Thymus (tissue), 11 donors: ENCODE results near the gene NTRK3. TPM values are rescaled to one million over a fixed set of nuclear protein-coding genes. Genes with fewer than 3 reads are reported as not detected.

ENCODE experiments used
- DNase-seq, 9 donors: peaks; one replicate each; pipeline ENCODE4 v3.0.0-alpha.2; 2013; ENCODE audit warnings: low spot score in 9 of 9, low read depth in 6 of 9, missing footprints in 1 of 9
- H3K27ac ChIP-seq, 2 donors: one replicate each; pipeline ENCODE4 v1.5.1; 2013; ENCODE audit warnings: control low read depth in 1 of 2, low read depth in 1 of 2, low read length in 1 of 2, mild to moderate bottlenecking in 1 of 2, moderate library complexity in 1 of 2
- H3K27me3 ChIP-seq, 2 donors: one replicate each; pipeline ENCODE4 v1.5.1; 2013; ENCODE audit warnings: low read length in 1 of 2; ENCODE audit not compliant: control insufficient read depth in 2 of 2, insufficient read depth in 1 of 2
- H3K36me3 ChIP-seq, 2 donors: one replicate each; pipeline ENCODE4 v1.5.1; 2013; ENCODE audit warnings: low read length in 1 of 2, mild to moderate bottlenecking in 1 of 2, moderate library complexity in 1 of 2; ENCODE audit not compliant: control insufficient read depth in 2 of 2, insufficient read depth in 2 of 2
- H3K4me1 ChIP-seq, 2 donors: one replicate each; pipeline ENCODE4 v1.5.1; 2013; ENCODE audit warnings: low read length in 2 of 2; ENCODE audit not compliant: control insufficient read depth in 2 of 2, insufficient read depth in 2 of 2
- H3K4me3 ChIP-seq, 2 donors: one replicate each; pipeline ENCODE4 v1.5.1; 2013; ENCODE audit warnings: low read length in 2 of 2, control low read depth in 1 of 2, mild to moderate bottlenecking in 1 of 2
- H3K9me3 ChIP-seq, 2 donors: one replicate each; pipeline ENCODE4 v1.5.1; 2013; ENCODE audit warnings: low read length in 1 of 2, mild to moderate bottlenecking in 1 of 2; ENCODE audit not compliant: control insufficient read depth in 2 of 2, insufficient read depth in 1 of 2
- WGBS: extraction: QIAGEN DNeasy Blood & Tissue Kit; methylation state at CpG from one replicate; pipeline ENCODE4 v1.1.7; 2013; 5-methylcytosine and 5-hydroxymethylcytosine counted together
- polyA plus RNA-seq: library from polyadenylated mRNA; stranded (reverse); fragments of 200-250 nt; gene quantifications from one replicate; pipeline ENCODE4 v1.2.3, GENCODE V29; 2013
- total RNA-seq: library from RNA; stranded (reverse); fragments of 120-200 nt; gene quantifications from one replicate; pipeline ENCODE4 v1.2.4, GENCODE V29; 2013
- donor health status: healthy.

The NTRK3 gene
- total and polyA plus RNA-seq, 2 donors: 0.57 to 5.8 TPM

DNA sequence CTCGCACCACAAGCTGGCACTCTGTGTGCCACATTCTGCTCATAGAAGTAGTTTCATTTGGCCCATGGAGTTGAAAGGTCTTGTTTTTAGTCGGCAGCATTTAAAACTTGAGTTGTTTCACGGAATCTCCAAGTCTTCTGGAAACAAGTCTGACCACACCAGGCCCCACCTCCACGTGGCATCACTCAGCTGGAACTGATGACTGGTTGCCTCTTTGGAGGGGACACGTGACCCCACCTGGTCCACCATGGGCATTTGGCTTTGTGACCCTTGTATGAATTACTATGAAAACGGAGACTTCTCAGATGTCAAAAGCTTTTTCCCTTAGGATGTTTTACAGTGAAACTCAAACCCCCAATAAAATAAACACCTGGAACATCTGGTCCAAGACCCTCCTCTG is 74.9 kb downstream of the NTRK3 start:
- no peaks in the 10 kb centered on the region for H3K9me3 ChIP-seq
- no peaks in the 10 kb centered on the region for H3K36me3 ChIP-seq
- 86% methylated on average over 6 of the region's 6 CpGs for WGBS
- H3K4me3 ChIP-seq: no peak overlapping the region
- H3K27me3 ChIP-seq: no peaks in the 10 kb centered on the region
- DNase-seq: no peak
- H3K27ac ChIP-seq: no peak overlapping the region
- H3K4me1 ChIP-seq: no peaks in the 10 kb centered on the region

DNA sequence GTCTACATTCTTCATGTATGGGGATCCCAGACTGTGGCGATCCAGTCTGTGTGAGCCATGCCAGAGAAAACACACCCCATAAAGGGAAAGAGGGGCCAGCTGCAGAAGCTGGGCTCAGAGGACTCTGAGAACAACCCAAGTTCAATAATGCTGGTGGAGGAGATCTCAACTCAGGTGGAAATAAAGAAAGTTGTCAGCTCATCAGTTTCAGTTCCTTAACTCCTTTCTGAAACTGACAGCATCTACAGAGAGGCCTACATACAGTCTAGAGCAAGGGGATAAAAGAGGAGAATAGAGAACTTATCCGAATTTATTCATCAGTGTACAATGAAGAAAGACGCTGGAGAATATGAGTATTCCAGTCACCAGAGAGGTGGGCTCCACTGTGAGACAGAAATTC is 77.0 kb downstream of the NTRK3 start:
- Histone ChIP-seq H3K27me3 (no peaks in the 10 kb centered on the region), H3K4me1 (no peaks in the 10 kb centered on the region), H3K27ac (no peak overlapping the region), H3K36me3 (no peaks in the 10 kb centered on the region), H3K4me3 (no peak overlapping the region), H3K9me3 (no peaks in the 10 kb centered on the region)
- DNase-seq: no peak
- WGBS: 97% methylated on average over 3 of the region's 3 CpGs

DNA sequence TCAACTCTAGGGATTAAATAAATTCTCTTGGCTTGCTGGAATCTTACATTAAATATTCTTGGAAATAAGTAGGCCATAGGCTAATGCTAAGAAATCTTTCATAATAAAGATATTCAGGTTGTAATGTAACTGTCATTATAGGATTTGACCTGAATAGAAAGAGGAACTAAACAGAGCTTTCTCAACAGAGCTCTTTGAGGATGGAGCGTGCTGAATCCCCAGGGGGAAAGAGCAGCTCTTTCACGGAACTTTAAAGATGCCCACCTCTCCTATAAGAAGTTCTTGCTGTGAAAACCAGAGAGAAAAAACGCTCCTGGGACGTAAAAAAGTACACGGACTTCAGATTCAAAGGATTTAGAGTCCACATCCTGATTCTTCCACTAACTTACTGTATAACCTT is 77.9 kb downstream of the NTRK3 start:
- Histone ChIP-seq H3K27me3 (no peaks in the 10 kb centered on the region), H3K4me3 (no peak overlapping the region), H3K4me1 (no peaks in the 10 kb centered on the region), H3K9me3 (no peaks in the 10 kb centered on the region), H3K36me3 (no peaks in the 10 kb centered on the region), H3K27ac (no peak overlapping the region)
- DNase-seq: no peak
- 67% methylated on average over 5 of the region's 5 CpGs for WGBS

DNA sequence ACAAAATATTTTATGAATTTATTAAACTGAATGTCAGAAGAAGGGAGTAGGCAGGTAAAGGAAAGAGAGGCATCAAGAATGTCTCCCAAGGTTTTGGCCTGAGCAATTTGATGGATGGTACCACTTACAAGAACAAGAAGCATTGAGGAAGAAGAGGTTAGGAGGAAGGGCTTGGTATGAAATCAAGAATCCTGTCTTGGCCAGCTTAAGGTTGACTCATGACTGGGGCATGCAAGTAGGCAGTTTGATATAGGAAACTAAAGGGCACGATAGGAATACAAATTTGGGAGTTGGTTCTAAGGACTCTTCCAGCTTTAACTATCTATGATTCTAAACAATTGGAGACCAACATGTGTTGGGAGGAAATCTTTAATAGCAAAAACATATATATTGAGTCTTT is 79.1 kb downstream of the NTRK3 start:
- 93% methylated on average over 1 of the region's 1 CpG for WGBS
- Histone ChIP-seq H3K9me3 (no peaks in the 10 kb centered on the region), H3K27me3 (no peaks in the 10 kb centered on the region), H3K4me3 (no peak overlapping the region), H3K27ac (no peak overlapping the region), H3K36me3 (no peaks in the 10 kb centered on the region), H3K4me1 (no peaks in the 10 kb centered on the region)
- DNase-seq: no peak

DNA sequence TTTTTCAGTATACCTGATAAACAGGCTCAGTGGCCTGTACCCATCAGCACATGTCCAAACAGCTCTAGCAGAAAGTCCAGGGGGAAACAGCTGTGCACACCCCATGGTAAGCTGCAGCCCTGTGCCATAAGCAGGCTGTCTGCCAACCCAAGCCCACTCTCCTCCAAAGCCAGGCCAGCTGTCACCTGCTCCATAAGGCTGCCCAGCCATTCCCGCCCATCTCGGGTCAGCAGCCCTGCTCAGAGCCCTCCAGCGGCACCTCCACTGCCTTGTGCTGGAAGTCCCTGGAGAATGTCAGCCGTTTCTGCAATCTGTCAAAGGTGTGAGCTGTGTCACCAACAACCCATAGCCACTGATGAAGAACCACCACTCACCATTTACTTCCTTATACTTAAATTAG is 82.0 kb downstream of the NTRK3 start:
- no peaks in the 10 kb centered on the region for H3K36me3 ChIP-seq
- no peak overlapping the region for H3K4me3 ChIP-seq
- no peak for DNase-seq
- H3K27ac ChIP-seq: no peak overlapping the region
- WGBS: 54% methylated on average over 4 of the region's 4 CpGs
- H3K4me1 ChIP-seq: no peaks in the 10 kb centered on the region
- no peaks in the 10 kb centered on the region for H3K9me3 ChIP-seq
- no peaks in the 10 kb centered on the region for H3K27me3 ChIP-seq

DNA sequence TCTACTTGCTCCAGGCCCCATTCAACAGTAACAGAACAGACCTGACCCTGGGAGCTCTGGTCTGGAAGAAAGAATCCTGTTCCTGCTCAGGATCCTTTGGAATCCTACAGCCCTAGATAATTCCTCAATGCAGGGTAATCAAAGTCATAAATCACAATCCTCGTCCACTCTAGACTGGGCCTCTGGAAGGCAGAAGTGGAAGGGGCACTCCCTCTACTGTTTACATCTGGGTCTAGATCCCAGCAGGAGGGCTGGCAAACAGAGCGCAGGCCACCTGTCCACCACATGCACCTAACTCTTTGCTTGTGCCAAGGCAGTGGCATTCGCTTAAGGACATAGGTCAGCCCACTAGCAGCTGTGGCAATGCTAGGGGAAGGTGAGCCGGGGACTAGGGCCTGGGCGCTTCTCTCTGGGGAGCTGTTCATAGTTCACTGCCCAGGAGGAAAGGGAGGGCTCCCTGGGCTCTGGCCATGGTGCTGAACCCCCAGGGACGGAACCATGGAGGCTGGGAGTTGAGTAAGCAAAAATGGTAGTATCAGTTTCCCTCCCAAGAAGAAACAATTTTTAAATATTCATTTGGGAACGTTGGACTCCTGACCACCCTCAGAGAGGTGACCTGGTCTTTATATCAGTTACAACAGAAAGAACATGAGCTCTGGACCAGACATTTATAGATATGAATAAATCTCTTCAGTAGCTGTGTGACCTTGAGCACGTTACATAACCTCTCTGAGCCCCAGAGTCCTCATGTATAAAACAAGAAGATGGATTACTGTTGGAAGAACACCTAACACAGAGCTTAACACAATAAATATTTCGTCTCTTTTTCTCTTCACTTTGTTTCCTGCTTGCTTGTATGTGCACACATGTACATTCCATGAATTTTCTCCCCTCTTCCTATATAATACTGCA is 90.2 kb downstream of the NTRK3 start:
- peak in 3 of 9 donors; percentile 4 to 7 (median 7) for DNase-seq
- WGBS: 47% methylated on average over 9 of the region's 9 CpGs

DNA sequence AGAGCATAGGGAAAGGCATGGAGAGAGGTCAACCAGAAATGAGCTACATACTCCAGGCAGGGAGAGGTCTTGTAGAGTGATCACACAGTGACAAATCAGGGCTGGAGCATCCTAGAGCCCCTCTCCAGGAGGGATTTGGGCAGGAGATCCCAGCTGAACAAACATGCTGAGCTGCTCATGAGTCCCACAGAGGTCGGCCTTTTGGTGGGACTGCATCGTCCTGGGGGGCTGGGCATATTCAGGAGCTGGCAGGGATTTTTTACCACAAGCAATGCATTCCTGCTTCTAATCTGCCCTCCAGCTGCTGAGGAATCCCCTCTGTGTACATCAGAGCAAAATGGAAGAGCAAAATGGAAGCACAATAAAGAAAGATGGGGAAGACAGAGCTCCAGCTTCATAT is 94.9 kb downstream of the NTRK3 start:
- WGBS: 86% methylated on average over 2 of the region's 2 CpGs
- H3K36me3 ChIP-seq: no peaks in the 10 kb centered on the region
- no peaks in the 10 kb centered on the region for H3K4me1 ChIP-seq
- no peaks in the 10 kb centered on the region for H3K27me3 ChIP-seq
- no peaks in the 10 kb centered on the region for H3K9me3 ChIP-seq
- H3K4me3 ChIP-seq: no peak overlapping the region
- no peak for DNase-seq
- no peak overlapping the region for H3K27ac ChIP-seq

More for the DNA sequence above, 90.2 kb downstream of the NTRK3 start:
- no peak overlapping the region for H3K27ac ChIP-seq
- H3K9me3 ChIP-seq: no peaks in the 10 kb centered on the region
- no peak overlapping the region for H3K4me3 ChIP-seq
- no peaks in the 10 kb centered on the region for H3K4me1 ChIP-seq
- H3K36me3 ChIP-seq: no peaks in the 10 kb centered on the region
- H3K27me3 ChIP-seq: no peaks in the 10 kb centered on the region

DNA sequence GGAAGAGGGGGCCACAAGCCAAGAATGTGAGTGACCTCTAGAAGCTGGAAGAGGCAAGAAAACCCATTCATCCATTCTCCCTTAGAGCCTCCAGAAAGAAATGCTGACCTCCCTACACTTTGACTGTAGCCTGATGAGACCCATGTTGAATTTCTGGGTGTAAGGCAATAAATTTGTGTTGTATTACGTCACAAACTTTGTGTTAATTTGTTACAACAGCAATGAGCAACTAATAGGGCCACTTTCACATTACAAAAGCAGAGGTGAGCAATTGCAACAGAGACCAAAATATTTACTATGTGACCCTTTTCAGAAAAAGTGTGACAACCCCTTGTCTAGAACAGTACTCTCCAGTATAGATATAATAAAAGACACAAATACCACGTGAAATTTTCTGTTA is 101.2 kb downstream of the NTRK3 start:
- Histone ChIP-seq H3K4me3 (no peak overlapping the region), H3K4me1 (no peaks in the 10 kb centered on the region), H3K36me3 (no peaks in the 10 kb centered on the region), H3K27ac (no peak overlapping the region), H3K9me3 (no peaks in the 10 kb centered on the region), H3K27me3 (no peaks in the 10 kb centered on the region)
- 66% methylated on average over 2 of the region's 2 CpGs for WGBS
- DNase-seq: no peak

DNA sequence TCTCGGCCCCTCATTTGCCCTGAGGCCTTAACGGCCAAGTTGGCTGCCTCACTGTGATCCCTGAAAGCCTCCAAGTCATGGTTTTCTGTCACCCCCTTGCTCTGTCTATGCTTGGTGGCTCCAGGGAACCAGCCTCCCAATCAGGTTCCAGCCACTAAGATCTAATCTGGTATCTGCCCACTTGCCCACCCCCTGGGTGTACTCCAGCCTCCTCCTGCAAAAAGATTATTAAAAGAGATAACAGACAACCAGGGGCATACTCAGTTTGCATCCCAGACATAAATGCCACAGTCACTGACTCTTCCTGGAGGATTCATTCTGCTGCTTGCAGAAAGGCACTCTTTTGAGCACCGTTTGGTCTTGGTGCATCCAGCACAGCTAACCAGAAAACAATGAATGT is 103.9 kb downstream of the NTRK3 start:
- 68% methylated on average over 3 of the region's 3 CpGs for WGBS
- H3K36me3 ChIP-seq: no peaks in the 10 kb centered on the region

More for the DNA sequence above, 103.9 kb downstream of the NTRK3 start:
- H3K27me3 ChIP-seq: no peaks in the 10 kb centered on the region
- no peak overlapping the region for H3K4me3 ChIP-seq
- DNase-seq: no peak
- H3K9me3 ChIP-seq: no peaks in the 10 kb centered on the region
- H3K4me1 ChIP-seq: no peaks in the 10 kb centered on the region
- no peak overlapping the region for H3K27ac ChIP-seq
